ENCODE data around the gene NAV2.

The NAV2 gene

DNA sequence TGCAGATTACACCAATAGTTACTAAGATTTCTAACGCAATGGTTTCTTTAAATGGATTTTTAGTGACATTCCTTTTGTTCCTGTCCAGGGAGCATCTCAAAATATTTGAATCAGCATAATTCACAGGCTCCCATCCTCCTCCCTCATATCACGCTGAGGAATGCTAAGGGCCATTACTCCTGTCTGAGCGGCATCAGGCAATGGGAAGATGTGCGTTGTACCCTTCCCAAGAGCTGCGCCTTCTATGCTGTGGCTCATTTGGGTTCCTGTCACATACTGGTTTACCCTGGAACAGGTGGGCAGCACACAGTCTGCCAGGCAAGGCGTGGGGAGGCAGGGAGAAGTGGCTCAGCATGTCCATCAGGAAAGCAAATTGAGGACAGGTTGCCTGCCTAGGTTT is 325.8 kb downstream of the NAV2 start:
- DNase-seq (ENCODE audit: low read depth), result no peak

DNA sequence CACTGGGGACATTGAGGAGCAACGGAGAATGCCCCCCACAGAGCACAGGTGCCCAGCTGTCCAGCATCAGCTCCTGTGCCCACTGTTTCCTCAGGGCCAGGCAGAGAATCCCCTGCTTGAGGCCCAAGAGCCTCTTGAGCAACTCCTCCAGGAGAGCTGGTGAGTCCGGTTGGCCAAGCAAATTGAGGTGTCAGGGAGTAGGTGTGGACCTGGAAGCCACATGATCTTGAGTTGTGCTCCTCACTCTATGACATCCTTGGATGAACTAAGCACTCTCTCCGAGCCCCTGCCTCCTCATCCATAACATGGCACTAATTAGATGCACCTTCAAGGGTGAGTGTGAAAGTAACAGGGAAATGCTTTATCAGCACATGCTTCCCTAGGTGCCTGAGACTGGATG is 326.3 kb downstream of the NAV2 start:
- no peak for DNase-seq (ENCODE audit: low read depth)

DNA sequence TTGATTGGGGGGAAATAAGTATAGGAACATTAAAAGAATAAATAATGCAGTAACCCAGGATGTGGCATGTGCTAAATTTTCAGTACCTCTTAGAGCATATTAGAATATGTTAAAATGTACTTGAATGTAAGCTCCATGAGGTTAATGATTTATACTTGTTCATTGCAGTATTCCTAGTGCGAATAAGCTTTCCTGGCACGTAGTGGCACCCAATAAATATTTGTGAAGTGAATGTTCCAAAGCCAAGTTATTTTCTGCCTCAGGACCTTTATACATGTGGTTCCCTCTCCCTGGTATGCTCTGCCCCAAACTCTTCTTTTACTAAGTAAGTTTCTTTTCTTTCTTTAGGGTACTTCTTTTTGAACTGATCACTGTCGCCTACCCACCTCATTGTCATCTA is 328.9 kb downstream of the NAV2 start:
- no peak for DNase-seq (ENCODE audit: low read depth)

DNA sequence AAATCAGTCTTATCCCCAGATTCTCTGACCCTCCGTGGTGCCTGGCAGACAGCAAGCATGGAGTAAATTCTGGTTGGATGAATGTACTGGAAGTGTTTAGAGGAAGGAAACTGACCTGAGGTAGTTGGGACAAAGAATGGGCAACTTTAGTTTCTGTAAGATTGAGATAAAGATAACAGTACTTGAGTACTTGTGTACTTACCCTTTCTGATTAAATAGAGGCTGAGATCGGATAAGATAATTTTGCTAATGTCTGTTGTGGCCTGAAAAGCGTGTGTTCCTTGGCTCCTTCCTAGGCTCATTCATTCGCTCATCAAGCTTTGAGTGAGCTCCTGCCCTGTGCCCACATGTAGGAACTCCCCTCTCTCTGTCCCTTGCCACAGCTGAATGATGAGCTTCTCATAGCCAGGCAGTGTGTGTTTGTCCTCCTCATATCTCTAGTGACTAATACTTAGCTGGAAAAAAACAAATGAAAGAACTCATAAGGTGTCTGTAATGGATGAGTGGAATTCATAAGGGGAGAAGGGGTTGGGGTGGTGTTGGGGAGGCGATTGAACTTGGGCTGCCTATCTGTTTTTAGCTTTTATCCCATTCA is 329.5 kb downstream of the NAV2 start:
- no peak for DNase-seq (ENCODE audit: low read depth)

DNA sequence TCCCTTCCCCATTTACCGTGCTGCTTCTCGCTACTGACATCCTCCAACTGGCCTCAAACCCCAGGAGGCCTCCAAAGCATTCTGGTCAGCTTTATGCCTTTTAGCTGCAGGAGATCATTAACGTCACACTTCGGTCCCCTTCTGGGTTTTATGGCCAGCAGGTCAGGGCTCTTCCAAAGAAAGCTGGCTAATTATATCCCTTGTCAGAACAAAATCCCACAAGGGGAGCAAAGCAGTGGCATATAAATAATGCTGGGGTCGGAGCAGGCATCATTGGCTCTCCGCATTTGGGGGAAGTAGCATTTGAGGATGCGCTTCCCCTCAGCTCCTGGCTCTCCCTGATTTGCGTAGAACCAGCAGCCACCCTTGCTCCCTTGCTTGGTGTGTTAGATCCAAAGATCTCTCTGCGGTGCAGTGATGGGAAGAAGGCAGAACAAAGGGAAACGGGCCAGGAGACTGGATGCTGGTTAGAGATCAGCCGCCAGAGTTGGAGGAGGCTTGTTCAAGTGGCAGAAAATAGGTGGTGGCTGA is 330.2 kb downstream of the NAV2 start:
- no peak for DNase-seq (ENCODE audit: low read depth)

DNA sequence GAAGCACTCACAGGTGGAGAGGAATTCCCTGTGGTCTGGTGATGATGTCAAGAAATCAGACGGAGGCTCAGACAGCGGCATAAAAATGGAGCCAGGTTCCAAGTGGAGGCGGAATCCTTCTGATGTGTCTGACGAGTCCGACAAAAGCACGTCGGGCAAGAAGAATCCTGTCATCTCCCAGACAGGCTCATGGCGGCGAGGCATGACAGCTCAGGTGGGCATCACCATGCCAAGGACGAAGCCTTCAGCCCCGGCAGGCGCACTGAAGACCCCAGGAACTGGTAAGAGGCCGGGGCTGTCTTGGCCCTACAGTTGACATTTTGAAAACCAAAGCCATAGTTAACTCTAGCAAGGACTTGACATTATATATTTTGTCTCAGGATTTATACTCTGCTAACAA is 331.4 kb downstream of the NAV2 start:
- no peak for DNase-seq (ENCODE audit: low read depth)

DNA sequence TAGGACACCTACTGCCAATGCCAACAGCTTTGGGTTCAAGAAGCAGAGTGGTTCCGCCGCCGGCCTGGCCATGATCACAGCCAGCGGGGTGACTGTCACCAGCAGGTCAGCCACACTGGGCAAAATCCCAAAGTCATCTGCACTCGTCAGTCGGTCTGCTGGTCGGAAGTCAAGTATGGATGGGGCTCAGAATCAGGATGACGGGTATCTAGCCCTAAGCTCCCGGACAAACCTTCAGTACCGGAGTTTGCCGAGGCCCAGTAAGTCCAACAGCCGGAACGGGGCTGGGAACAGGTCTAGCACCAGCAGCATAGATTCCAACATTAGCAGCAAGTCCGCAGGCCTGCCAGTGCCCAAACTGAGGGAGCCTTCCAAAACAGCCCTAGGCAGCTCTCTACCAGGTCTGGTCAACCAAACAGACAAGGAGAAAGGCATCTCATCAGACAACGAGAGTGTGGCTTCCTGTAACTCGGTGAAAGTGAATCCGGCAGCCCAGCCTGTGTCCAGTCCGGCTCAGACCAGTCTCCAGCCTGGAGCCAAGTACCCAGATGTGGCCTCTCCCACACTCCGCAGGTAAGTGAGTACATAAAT is 332.6 kb downstream of the NAV2 start:
- DNase-seq (ENCODE audit: low read depth), result no peak

DNA sequence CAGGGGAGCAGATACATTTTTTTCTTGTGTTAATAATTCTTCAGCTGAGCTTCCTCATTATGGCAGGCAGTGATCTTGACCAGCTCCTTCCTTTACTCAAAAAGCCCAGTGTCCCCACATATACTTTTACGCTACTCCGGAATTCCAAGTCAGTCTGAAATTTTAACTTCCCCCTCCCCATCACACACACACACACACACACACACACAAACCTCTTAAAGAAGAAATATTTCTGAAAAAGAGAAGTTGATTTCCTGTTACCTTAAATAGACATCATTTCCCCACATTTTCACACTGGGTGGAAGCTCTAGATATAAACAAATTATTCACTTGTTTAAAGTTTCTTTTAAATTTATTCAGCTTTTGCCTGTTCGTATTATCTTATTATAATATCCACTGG is 333.8 kb downstream of the NAV2 start:
- no peak for DNase-seq (ENCODE audit: low read depth)

DNA sequence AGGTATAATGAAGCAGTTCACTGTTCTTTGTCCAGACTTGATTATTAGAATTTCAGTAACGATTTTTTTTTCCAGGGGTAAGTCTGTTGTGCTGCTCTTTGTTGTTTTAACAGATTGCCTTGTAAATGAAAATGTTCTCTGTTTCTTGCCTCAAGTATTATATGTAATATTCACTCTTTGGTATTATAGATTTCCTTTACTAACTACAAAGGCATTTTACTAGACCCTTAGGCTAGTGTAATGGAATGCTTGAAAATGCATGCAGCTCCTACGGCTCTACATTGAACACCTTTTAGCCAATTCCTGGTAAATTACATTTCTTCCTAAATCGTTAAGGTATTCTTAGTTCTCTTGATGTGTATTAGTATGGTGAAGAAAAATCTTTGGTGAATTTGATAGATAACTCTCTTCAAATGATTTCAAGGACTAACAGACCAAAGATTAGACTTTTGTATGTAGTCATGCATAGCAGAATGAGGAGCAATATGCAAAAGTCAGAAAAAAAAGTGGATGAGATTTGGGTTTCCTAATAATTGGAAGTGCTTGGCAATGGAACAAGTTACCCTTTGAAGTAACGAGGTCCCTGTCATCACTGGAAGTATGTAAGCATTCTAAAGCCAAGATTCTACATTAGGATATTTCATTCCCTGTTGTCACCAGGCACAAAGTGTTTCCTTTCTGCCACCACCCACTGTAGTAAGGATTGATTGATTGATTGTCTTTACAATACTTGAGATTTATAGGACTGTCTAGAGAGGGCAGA is 334.6 kb downstream of the NAV2 start:
- DNase-seq (ENCODE audit: low read depth), result no peak

DNA sequence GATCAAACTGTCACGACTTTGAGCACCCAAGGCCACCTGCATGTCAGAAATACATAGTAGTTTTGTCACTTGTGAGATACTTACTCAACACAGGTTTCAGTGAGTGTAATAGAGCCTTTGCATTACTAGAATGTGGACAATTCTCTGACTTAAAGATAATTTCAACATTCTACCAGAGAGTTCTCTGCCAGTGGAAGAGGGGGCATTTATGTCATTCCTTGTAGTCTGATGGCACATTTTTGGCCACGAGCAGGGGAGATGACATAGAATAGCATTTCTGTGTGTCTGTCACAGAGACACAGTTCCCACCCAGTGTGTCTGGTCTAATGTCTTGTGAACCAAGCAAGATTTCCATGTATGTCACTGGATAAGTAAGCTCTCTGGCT is 335.1 kb downstream of the NAV2 start:
- DNase-seq (ENCODE audit: low read depth), result no peak

DNA sequence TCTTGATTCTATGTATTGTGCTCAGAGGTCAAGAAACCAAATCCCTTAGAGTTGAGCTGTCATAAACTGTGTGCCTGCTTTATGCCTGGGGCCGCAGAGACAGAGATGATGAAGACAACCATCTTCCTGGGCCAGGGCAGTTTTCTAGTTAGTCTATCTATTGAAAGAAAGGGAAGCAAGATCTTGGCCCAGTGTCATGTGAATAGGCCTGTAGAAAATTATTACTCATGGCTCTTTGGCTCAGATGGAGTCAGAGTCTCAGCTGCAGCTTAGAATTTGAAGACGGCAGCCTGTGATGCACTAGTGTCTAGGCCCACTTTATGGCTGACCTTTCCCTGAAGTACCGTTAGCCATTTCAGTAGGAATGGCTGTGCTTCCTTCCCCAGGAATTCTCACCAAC is 335.6 kb downstream of the NAV2 start:
- DNase-seq (ENCODE audit: low read depth), result no peak

DNA sequence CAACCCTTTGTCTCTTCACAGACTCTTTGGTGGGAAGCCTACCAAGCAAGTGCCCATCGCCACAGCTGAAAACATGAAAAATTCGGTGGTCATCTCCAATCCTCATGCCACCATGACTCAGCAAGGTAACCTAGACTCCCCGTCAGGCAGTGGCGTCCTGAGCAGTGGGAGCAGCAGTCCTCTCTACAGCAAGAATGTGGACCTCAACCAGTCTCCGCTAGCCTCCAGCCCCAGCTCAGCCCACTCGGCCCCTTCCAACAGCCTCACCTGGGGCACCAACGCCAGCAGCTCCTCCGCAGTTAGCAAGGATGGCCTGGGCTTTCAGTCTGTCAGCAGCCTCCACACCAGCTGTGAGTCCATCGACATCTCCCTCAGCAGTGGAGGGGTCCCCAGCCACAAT is 336.1 kb downstream of the NAV2 start:
- DNase-seq (ENCODE audit: low read depth), result no peak

DNA sequence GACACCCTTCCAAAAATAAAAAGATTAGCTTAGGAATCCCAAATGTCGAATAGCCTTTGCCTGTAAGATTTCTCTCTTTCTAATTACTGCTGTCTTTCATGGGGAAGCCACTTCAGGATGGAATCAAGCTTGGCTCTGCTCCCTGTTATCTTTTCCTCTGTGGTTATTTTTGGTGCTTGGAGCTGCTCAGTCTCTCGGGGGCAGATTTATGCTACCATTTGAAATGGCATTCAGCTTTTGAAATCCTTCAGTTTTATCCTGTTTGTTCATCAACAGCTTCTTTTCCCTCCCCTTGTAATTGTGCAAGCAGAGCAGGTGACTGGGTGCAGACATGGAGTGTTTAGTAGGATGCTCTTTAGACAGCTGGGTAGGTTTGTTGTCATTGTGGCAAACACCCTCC is 336.6 kb downstream of the NAV2 start:
- no peak for DNase-seq (ENCODE audit: low read depth)

DNA sequence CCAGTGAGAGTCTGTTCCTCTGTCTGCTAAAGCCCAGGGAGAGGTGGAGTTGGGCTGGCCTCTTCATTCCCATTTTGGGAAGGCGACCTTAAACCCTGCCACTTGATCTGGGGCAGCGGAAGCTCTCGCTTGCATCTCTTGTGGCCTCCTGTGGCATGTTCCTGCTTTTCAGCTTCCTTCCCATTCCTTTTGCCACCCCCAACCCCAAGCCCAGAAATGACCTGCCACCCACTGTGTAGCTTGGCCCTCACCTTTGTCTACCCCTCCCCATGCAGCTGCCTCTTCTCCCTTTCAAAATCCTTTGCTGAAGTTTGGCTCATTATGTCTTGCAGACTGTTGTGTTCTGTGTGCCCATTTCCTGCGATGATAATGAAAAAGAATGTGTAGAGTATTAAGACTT is 337.4 kb downstream of the NAV2 start:
- no peak for DNase-seq (ENCODE audit: low read depth)

DNA sequence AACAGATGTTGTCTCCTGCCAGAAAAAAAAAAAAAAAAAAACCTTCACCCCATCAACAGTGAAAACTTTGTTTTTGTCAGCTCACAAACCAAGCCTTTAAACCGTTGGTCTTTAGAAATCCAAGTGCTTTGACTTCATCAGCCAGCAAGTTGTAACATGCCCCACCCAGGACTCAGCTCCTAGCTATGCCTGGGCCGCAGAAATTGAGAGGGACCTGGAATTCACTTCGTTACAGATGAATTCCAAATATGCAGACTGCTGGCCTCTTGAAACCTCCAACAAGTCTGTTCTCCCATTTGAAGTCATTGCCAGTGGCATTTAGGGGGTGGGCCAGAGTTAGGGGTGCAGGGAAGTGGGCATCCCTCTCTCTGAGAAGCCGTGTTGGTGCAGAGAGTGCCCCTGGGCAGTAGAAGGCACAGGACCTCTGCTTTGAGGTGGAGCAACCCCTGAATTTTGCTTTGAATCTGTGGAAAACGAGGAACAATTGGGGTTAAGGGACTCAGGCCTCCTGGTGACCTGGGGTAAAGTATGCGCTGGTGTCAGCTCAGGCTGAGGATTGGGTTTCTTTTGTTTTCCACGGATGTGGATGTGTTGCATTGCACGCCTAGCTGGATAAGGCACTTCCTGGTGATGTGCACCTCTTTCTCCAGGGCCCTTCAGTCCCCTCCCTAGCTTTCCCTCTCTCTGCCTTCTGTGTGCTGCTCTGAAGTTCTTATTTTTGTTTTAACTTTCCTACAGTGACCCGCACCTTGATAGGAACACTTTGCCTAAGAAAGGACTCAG is 338.1 kb downstream of the NAV2 start:
- no peak for DNase-seq (ENCODE audit: low read depth)

DNA sequence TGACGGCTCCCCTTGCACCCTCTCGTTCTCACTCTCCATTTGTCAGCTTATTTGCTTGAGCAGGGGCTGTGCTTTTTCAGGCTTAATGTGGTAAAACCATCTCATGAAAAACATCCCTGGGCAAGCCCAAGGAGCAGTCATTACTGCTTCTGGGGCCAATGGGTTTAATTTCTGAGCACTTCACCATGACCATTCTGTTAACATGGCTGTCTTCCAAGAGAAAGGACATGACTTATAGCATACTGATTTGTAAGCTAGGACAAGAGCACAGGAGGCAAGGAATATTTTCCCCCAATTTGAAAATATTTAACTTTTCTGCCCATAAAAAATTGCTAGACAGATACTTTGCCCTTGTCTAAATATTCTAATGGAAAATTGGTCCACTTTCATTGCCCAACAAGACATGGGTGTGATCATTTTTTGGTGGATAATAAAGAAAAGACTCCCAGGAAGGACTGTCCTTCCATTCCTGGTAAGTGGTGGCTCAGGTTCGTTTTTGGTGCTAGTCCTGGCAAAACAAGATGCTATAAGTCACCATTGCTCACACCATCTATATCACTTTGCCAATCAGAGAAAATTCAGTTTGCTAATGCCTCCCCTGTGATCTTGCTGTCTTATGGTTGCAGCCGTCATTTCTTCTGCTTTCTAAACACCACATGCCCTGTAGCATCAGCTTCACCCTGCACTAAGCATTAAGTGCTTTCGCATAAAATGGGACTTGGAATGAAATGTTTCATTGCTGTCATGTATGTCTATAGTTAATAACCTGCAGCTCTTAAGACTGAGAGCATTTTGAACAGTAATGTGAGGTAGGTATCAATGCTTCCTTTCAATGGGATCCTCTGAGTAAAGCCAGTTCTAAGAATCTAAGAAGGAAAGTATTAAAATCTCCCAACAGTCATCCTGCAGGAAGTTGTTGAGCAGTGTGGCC is 339.1 kb downstream of the NAV2 start:
- no peak for DNase-seq (ENCODE audit: low read depth)

DNA sequence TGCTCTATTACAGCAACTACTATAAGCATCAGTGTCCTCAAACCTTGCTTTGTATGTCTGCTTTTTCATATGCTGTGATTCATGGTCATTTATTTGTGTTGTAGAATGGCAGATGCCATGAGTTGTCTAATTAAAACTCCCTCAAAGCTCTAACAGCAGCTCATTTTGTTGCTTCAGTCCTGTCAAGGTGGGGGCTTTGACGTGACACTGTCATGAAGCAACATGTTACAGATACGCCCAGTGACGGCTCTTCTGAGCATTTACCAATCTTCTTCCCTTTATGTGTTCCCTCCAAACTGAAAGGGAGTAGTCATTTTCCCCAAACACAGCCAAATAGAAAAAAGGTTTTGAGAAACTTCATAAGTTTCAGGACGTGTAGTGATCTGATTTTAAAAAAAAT is 340.9 kb downstream of the NAV2 start:
- no peak for DNase-seq (ENCODE audit: low read depth)

DNA sequence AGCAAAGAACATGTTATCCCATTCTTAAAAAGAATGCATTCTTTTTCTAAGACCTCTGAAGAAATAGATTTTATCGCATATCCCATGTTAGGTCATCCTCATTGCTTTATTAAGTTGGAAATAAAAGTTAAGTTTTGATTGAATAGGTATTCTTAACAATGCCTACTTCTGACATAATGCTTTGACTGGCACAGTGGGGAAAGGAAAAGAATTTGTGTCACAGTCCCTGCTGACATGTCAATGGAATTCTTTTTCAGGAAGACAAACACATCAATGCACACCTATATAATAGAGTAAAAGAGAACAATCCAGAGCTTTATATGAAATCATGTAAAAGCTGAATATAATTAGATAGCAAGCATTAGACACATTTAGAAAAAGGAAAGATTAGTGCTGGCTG is 341.9 kb downstream of the NAV2 start:
- DNase-seq (ENCODE audit: low read depth), result no peak

DNA sequence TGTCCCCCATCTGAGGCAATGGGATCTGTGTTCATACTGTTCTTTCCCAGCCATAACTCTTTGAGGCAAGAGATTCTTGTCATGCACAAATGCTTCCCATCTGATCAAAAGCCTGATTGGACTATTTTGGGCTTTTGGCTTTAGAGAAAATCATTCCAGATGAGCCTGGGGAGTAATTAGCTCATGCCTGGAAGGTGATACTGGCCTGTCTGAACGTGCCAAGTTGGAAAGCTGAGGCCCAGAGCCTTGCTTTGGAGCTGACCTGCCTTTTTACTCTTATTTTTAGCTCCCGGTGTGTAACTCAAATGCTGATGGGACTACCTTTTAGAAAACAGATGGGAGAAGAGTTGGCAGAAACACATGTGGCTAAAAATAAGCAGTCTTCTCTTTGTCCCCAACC is 342.7 kb downstream of the NAV2 start:
- no peak for DNase-seq (ENCODE audit: low read depth)

DNA sequence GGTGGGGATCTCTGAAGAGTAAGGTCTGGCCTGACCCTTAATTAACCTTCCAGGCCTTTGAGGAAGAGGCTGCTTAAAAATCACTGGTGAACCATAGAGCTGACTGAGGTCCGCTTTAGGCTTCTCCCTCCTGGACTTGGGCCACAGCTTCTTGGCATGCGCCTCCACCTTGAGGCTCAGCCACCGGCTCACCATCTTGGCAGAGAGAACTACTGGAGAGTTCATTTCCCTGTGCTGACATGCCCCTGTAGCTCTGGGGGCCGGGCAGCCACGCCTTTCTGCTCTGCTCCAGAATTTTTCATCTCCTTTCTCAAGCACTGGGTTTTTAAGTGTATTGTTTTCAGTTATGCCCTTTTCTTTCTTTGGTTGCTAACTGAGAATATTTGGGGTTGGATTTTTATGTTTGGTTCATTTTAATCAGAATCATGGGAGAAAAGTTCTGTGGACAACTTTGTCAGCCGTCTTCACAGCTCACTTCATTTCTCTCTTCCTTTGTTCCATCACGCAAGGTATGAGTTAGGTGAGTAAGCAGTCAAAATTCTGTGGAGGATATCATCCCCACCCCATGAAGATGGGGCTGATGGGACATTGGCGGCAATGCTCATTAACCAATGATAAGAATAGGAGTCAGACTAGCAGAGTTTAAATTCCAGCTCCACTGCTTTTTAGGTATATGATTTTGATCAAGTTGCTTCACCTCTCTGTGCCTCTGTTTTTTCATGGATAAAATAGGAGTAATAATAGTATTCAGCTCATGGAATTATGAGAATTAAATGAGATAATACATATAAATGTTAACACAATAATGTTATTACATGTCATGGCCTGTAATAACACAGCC is 343.7 kb downstream of the NAV2 start:
- DNase-seq (ENCODE audit: low read depth), result no peak

Data from CMK (cell line).